Activated CD4-positive, alpha-beta T cell treated with anti-CD3 and anti-CD28 coated beads, Interleukin-2, amount 10 ng/mL, durations not matched to agents 7 days and 5 days (primary cell): ENCODE results near the gene LFNG. TPM values are rescaled to one million over a fixed set of nuclear protein-coding genes. Genes with fewer than 3 reads are reported as not detected.

Experiments
- CTCF ChIA-PET: fragments of 350-600 bp; sonication (Branson Sonifier 250); formaldehyde crosslinking; loops from one replicate; lab custom pipeline; 2021; ENCODE audit warnings: antibody characterized with exemption; lab: Charles Lee
- POLR2A ChIA-PET: fragments of 350-600 bp; sonication (Branson Sonifier 250); formaldehyde crosslinking; loops from one replicate; lab custom pipeline; 2021; ENCODE audit warnings: antibody characterized with exemption; lab: Charles Lee
- DNase-seq: peaks from one replicate; pipeline ENCODE4 v3.0.0-alpha.2; 2020
- H3K27ac Mint-ChIP-seq: one replicate; pipeline ENCODE4 v1.8.0; 2021; ENCODE audit warnings: mild to moderate bottlenecking, moderate library complexity, mixed read lengths
- H3K27me3 Mint-ChIP-seq: one replicate; pipeline ENCODE4 v1.8.0; 2021; ENCODE audit warnings: mixed read lengths
- H3K36me3 Mint-ChIP-seq: one replicate; pipeline ENCODE4 v1.8.0; 2021; ENCODE audit warnings: low read depth, mixed read lengths
- H3K4me1 Mint-ChIP-seq: one replicate; pipeline ENCODE4 v1.8.0; 2021; ENCODE audit warnings: mixed read lengths
- H3K4me3 Mint-ChIP-seq: one replicate; pipeline ENCODE4 v1.8.0; 2021; ENCODE audit warnings: mild to moderate bottlenecking, moderate library complexity, mixed read lengths
- H3K9me3 Mint-ChIP-seq: one replicate; pipeline ENCODE4 v1.8.0; 2021; ENCODE audit warnings: mixed read lengths
- total RNA-seq, 2 experiments: library from RNA; stranded (reverse); gene quantifications; one replicate each; pipeline ENCODE4 v1.2.3, GENCODE V29; 2021

Gene LFNG
- total RNA-seq, 2 experiments from 2014 or later = 93.3 to 109 TPM

- peak overlapping the region; percentile 92 for H3K27ac Mint-ChIP-seq
- DNase-seq = peak; percentile 86
- no peaks in the 10 kb centered on the region for H3K36me3 Mint-ChIP-seq
- peak overlapping the region; percentile 60 for H3K4me3 Mint-ChIP-seq
- no peaks in the 10 kb centered on the region for H3K9me3 Mint-ChIP-seq
- ChIA-PET CTCF (interaction anchor here (1.4 to 2.7 kb wide), 4 partner anchors 10 to 202 kb away, joined by 3 to 6 read pairs (median 5); no protein-coding TSS in a partner anchor), POLR2A (interaction anchor here (0.6 kb wide), 1 partner anchor 28 kb away, joined by 3 read pairs; no protein-coding TSS in a partner anchor)
- peaks cover 57% of the 10 kb centered on the region for H3K4me1 Mint-ChIP-seq
- no peaks in the 10 kb centered on the region for H3K27me3 Mint-ChIP-seq
Observed at GRCh38 chr7:2508327-2509215, 11.0 kb upstream of the LFNG start.

- ChIA-PET POLR2A (no interaction called here), CTCF (interaction anchor here (1.2 to 2.8 kb wide), 5 partner anchors 8 to 201 kb away, joined by 3 to 8 read pairs (median 6); no protein-coding TSS in a partner anchor)
- Mint-ChIP-seq H3K9me3 (no peaks in the 10 kb centered on the region), H3K36me3 (no peaks in the 10 kb centered on the region), H3K27me3 (no peaks in the 10 kb centered on the region), H3K27ac (peak overlapping the region; percentile 92), H3K4me1 (peaks cover 57% of the 10 kb centered on the region), H3K4me3 (peak overlapping the region; percentile 60)
- no peak for DNase-seq
Observed at GRCh38 chr7:2509298-2509906, 10.2 kb upstream of the LFNG start.

GRCh38 chr7:2510130-2510776, 9.3 kb upstream of the LFNG start:
- peaks cover 57% of the 10 kb centered on the region for H3K4me1 Mint-ChIP-seq
- ChIA-PET CTCF (interaction anchor here (1.2 to 2.8 kb wide), 4 partner anchors 8 to 42 kb away, joined by 3 to 8 read pairs (median 6); no protein-coding TSS in a partner anchor), POLR2A (no interaction called here)
- H3K27ac Mint-ChIP-seq = peak overlapping the region; percentile 95
- no peaks in the 10 kb centered on the region for H3K27me3 Mint-ChIP-seq
- DNase-seq = no peak
- H3K36me3 Mint-ChIP-seq = no peaks in the 10 kb centered on the region
- H3K9me3 Mint-ChIP-seq = no peaks in the 10 kb centered on the region
- peak overlapping the region; percentile 66 for H3K4me3 Mint-ChIP-seq

GRCh38 chr7:2510909-2511768, 8.4 kb upstream of the LFNG start:
- H3K4me1 Mint-ChIP-seq = peaks cover 57% of the 10 kb centered on the region
- H3K27me3 Mint-ChIP-seq = no peaks in the 10 kb centered on the region
- peak; percentile 62 for DNase-seq
- CTCF ChIA-PET = interaction anchor here (0.7 to 2.8 kb wide), 6 partner anchors 9 to 61 kb away, joined by 3 to 8 read pairs (median 3); no protein-coding TSS in a partner anchor
- H3K36me3 Mint-ChIP-seq = no peaks in the 10 kb centered on the region
- peak overlapping the region; percentile 66 for H3K4me3 Mint-ChIP-seq
- H3K9me3 Mint-ChIP-seq = no peaks in the 10 kb centered on the region
- H3K27ac Mint-ChIP-seq = peak overlapping the region; percentile 95
- POLR2A ChIA-PET = interaction anchor here (1.3 kb wide), 1 partner anchor 9 kb away, joined by 3 read pairs; no protein-coding TSS in a partner anchor

GRCh38 chr7:2511769-2512168, 7.8 kb upstream of the LFNG start:
- no peaks in the 10 kb centered on the region for H3K9me3 Mint-ChIP-seq
- peak overlapping the region; percentile 95 for H3K27ac Mint-ChIP-seq
- H3K4me1 Mint-ChIP-seq = peaks cover 54% of the 10 kb centered on the region
- H3K36me3 Mint-ChIP-seq = no peaks in the 10 kb centered on the region
- ChIA-PET POLR2A (interaction anchor here (1.3 kb wide), 1 partner anchor 8 kb away, joined by 3 read pairs; no protein-coding TSS in a partner anchor), CTCF (interaction anchor here (0.6 to 2.8 kb wide), 7 partner anchors 10 to 143 kb away, joined by 3 to 8 read pairs (median 3); no protein-coding TSS in a partner anchor)
- H3K4me3 Mint-ChIP-seq = peak overlapping the region; percentile 66
- no peaks in the 10 kb centered on the region for H3K27me3 Mint-ChIP-seq
- no peak for DNase-seq

GRCh38 chr7:2512179-2512661, 7.4 kb upstream of the LFNG start:
- POLR2A ChIA-PET = no interaction called here
- Mint-ChIP-seq H3K36me3 (no peaks in the 10 kb centered on the region), H3K27ac (peak overlapping the region; percentile 95), H3K9me3 (no peaks in the 10 kb centered on the region), H3K27me3 (no peaks in the 10 kb centered on the region), H3K4me3 (peak overlapping the region; percentile 66), H3K4me1 (peaks cover 54% of the 10 kb centered on the region)
- CTCF ChIA-PET = interaction anchor here (0.6 to 2.2 kb wide), 3 partner anchors 16 to 142 kb away, joined by 3 to 7 read pairs (median 3); no protein-coding TSS in a partner anchor
- no peak for DNase-seq

- ChIA-PET POLR2A (no interaction called here), CTCF (interaction anchor here (0.6 kb wide), 1 partner anchor 142 kb away, joined by 3 read pairs; no protein-coding TSS in a partner anchor)
- H3K27ac Mint-ChIP-seq = peak overlapping the region; percentile 95
- peaks cover 55% of the 10 kb centered on the region for H3K4me1 Mint-ChIP-seq
- H3K27me3 Mint-ChIP-seq = no peaks in the 10 kb centered on the region
- no peak overlapping the region for H3K4me3 Mint-ChIP-seq
- DNase-seq = no peak
- H3K36me3 Mint-ChIP-seq = no peaks in the 10 kb centered on the region
- H3K9me3 Mint-ChIP-seq = no peaks in the 10 kb centered on the region
Observed at GRCh38 chr7:2512713-2513112, 6.9 kb upstream of the LFNG start.

GRCh38 chr7:2513702-2514101, 5.9 kb upstream of the LFNG start:
- DNase-seq = no peak
- Mint-ChIP-seq H3K9me3 (no peaks in the 10 kb centered on the region), H3K27ac (no peak overlapping the region), H3K36me3 (no peaks in the 10 kb centered on the region), H3K27me3 (no peaks in the 10 kb centered on the region), H3K4me3 (no peak overlapping the region), H3K4me1 (peaks cover 54% of the 10 kb centered on the region)
- POLR2A ChIA-PET = no interaction called here
- CTCF ChIA-PET = no interaction called here

GRCh38 chr7:2514473-2515423, 4.8 kb upstream of the LFNG start:
- ChIA-PET POLR2A (no interaction called here), CTCF (interaction anchor here (0.6 to 1.4 kb wide), 2 partner anchors 204 to 875 kb away, joined by 3 to 5 read pairs; no protein-coding TSS in a partner anchor)
- H3K4me1 Mint-ChIP-seq = peaks cover 47% of the 10 kb centered on the region

GRCh38 chr7:2515424-2516193, 4.0 kb upstream of the LFNG start:
- H3K36me3 Mint-ChIP-seq = peaks cover 3% of the 10 kb centered on the region
- H3K4me1 Mint-ChIP-seq = peaks cover 38% of the 10 kb centered on the region
- ChIA-PET CTCF (interaction anchor here (0.6 to 1.4 kb wide), 2 partner anchors 204 to 876 kb away, joined by 3 to 5 read pairs; no protein-coding TSS in a partner anchor), POLR2A (no interaction called here)
- no peaks in the 10 kb centered on the region for H3K27me3 Mint-ChIP-seq
- H3K9me3 Mint-ChIP-seq = no peaks in the 10 kb centered on the region
- no peak for DNase-seq
- no peak overlapping the region for H3K4me3 Mint-ChIP-seq
- no peak overlapping the region for H3K27ac Mint-ChIP-seq

More at GRCh38 chr7:2514473-2515423, 4.8 kb upstream of the LFNG start:
- no peak overlapping the region for H3K27ac Mint-ChIP-seq
- no peaks in the 10 kb centered on the region for H3K36me3 Mint-ChIP-seq
- no peak for DNase-seq
- no peaks in the 10 kb centered on the region for H3K27me3 Mint-ChIP-seq
- no peak overlapping the region for H3K4me3 Mint-ChIP-seq
- no peaks in the 10 kb centered on the region for H3K9me3 Mint-ChIP-seq
